Measurements from ENCODE around the gene BCL2L11. TPM values are rescaled to one million over a fixed set of nuclear protein-coding genes. Genes with fewer than 3 reads are reported as not detected.

Gene BCL2L11
- total and polyA plus RNA-seq, 9 donors, result 11.6 to 34.7 (median 20.2) TPM

DNA sequence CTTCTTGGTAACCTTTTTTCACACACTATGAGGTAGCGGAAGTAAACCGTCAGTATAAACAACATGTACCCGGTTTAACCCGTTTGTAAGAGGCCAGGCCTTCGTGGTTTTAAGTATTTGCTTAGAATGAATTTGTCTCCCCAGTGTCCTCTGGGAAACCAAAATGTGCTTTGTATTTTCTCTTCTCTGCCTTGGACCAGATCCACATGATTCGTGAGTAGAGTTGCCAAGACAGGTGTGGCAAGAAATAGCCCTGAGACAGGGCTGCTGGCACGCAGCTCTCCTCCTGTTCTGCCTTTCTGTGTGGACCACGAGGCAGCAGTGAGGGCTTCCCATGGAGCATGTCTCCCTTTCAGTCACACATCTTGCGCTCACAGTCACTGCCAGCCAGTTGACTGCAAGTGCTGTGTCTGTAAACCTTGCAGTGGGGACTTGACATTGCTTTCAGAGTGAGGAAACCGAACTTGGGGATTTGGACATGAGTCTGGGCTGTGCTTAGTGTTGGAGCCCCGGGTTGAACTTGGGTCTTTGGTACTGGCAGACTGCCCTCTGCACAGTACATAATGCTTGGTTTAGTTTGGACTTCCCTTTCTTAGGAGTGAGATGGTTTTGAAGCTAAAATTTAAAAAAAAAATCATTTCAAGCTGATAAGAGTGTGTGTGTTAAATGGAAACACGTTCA, 19.1 kb downstream of the BCL2L11 start:
- Histone ChIP-seq H3K27me3 (no peaks in the 10 kb centered on the region), H3K4me1 (ENCODE audit: insufficient read depth) (peaks cover 2% of the 10 kb centered on the region), H3K9me3 (no peaks in the 10 kb centered on the region), H3K27ac (no peak overlapping the region), H3K4me3 (no peak overlapping the region), H3K36me3 (no peaks in the 10 kb centered on the region)
- no peak for TF ChIP-seq POLR2A (IDR thresholded peaks at IDR 0.05)
- TF ChIP-seq, protein P1, sequence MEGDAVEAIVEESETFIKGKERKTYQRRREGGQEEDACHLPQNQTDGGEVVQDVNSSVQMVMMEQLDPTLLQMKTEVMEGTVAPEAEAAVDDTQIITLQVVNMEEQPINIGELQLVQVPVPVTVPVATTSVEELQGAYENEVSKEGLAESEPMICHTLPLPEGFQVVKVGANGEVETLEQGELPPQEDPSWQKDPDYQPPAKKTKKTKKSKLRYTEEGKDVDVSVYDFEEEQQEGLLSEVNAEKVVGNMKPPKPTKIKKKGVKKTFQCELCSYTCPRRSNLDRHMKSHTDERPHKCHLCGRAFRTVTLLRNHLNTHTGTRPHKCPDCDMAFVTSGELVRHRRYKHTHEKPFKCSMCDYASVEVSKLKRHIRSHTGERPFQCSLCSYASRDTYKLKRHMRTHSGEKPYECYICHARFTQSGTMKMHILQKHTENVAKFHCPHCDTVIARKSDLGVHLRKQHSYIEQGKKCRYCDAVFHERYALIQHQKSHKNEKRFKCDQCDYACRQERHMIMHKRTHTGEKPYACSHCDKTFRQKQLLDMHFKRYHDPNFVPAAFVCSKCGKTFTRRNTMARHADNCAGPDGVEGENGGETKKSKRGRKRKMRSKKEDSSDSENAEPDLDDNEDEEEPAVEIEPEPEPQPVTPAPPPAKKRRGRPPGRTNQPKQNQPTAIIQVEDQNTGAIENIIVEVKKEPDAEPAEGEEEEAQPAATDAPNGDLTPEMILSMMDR (IDR thresholded peaks at IDR 0.05), result no peak
- no peak for TF ChIP-seq EP300 (IDR thresholded peaks at IDR 0.05)
- 71 to 80% (median 76%) methylated on average over 12 of the region's 12 CpGs for whole genome bisulfite sequencing, 3 donors
- DNase-seq, result no peak
- intact Hi-C loops (cut with DNase I), result no loop called here

DNA sequence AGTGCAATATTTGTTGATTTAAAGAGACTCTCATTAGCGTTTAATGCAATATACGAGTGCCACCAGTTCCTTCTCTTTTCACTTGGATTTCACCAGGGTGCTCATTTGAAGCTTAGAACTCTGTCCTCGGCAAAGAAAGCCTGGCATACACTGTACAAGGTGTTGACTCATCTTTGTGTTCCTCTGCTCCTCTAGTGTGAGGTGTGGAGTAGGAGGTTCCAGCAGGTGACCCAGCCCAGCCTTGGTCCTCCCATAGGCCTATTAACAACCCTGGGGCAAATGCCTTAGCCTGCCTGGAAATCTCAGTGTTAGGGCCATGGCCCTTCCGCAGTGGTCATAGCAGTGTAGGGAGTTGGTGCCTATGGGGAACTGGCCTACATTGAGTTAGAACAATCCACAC, 20.1 kb downstream of the BCL2L11 start:
- intact Hi-C loops (cut with DNase I), result no loop called here
- Histone ChIP-seq H3K36me3 (no peaks in the 10 kb centered on the region), H3K4me1 (ENCODE audit: insufficient read depth) (peaks cover 2% of the 10 kb centered on the region), H3K27ac (no peak overlapping the region), H3K9me3 (no peaks in the 10 kb centered on the region), H3K4me3 (no peak overlapping the region), H3K27me3 (no peaks in the 10 kb centered on the region)
- WGBS, 3 donors, result 96 to 98% (median 97%) methylated on average over 4 of the region's 4 CpGs
- no peak for DNase-seq
- no peak for TF ChIP-seq EP300 (IDR thresholded peaks at IDR 0.05)
- TF ChIP-seq, protein P1 (IDR thresholded peaks at IDR 0.05), result no peak

DNA sequence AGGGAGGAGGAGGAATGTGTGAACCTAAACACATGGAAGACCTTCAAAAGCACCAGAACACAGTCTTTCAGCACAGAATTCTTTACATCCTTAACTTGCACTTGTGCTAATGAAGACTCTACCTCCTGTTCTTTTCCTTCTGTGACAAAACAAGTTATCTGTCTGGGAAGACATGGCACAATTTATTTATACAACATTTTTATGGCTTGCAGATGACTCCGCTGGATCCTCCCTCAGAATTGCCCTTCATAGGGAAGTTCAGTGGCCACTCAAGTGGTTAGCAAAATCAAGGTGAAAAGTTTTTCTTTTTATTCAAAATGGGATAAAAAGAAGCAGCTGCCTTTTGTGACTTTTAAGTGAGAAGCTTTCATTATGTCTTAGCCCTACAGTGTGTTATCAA, 21.4 kb downstream of the BCL2L11 start:
- 92 to 94% (median 93%) methylated on average over 1 of the region's 1 CpG for WGBS, 3 donors
- H3K27me3 ChIP-seq, result no peaks in the 10 kb centered on the region

DNA sequence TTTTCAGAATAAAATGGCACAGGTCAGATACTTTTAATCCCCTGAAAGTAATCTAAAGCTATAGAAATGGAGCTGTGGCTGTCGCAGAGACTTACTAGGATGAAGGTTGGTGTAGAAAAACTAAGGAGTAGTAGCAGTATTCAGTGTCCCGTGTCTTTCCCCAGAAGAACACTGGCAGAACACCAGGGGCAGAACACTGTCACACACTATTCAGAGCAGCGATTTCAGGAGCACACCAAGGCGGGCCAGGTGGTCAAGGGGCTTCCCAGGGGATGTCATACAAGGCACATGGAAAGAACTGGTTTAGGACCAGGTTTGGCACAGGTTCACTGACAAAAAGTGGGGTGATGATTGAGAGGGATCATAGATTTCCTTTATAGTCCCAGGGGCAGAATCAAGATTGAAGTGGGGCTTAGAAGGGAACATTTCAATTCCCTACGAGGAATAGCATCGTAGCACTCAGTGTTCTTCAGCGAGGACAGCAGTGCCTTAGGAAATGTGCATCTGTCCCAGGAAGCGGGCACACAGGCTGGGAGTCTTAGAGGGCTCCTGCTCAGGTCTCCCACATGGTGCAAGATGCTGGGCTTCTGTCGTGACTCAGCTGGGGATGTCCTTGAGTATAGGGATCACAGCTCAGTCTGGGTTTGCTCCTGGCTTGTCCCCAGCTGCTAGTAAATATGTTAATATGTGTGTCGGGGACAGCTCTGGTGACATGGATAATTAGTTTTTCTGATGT, 22.6 kb downstream of the BCL2L11 start:
- TF ChIP-seq EP300 (IDR thresholded peaks at IDR 0.05), result no peak
- TF ChIP-seq POLR2A (IDR thresholded peaks at IDR 0.05), result no peak
- TF ChIP-seq, protein P1 (IDR thresholded peaks at IDR 0.05), result no peak
- no peaks in the 10 kb centered on the region for H3K27me3 ChIP-seq

More for the DNA sequence above, 21.4 kb downstream of the BCL2L11 start:
- no peak overlapping the region for H3K27ac ChIP-seq
- no peaks in the 10 kb centered on the region for H3K36me3 ChIP-seq
- H3K4me3 ChIP-seq, result no peak overlapping the region
- no peak for DNase-seq
- intact Hi-C loops (cut with DNase I), result no loop called here
- no peaks in the 10 kb centered on the region for H3K9me3 ChIP-seq
- peaks cover under 1% of the 10 kb centered on the region for H3K4me1 ChIP-seq (ENCODE audit: insufficient read depth)
- TF ChIP-seq, protein P1 (IDR thresholded peaks at IDR 0.05), result no peak
- TF ChIP-seq POLR2A (IDR thresholded peaks at IDR 0.05) (no peak), EP300 (IDR thresholded peaks at IDR 0.05) (no peak)

More for the DNA sequence above, 22.6 kb downstream of the BCL2L11 start:
- no peaks in the 10 kb centered on the region for H3K4me1 ChIP-seq (ENCODE audit: insufficient read depth)
- H3K9me3 ChIP-seq, result no peaks in the 10 kb centered on the region
- WGBS, 3 donors, result 88 to 92% (median 88%) methylated on average over 10 of the region's 10 CpGs
- no peak overlapping the region for H3K4me3 ChIP-seq
- intact Hi-C loops (cut with DNase I), result no loop called here
- no peaks in the 10 kb centered on the region for H3K36me3 ChIP-seq
- no peak overlapping the region for H3K27ac ChIP-seq
- no peak for DNase-seq

Measured in ovary (tissue), 9 donors.